Liver (tissue), 9 donors: ENCODE data around the gene ZNF26. TPM values are rescaled to one million over a fixed set of nuclear protein-coding genes. Genes with fewer than 3 reads are reported as not detected.

ENCODE experiments used
- DNase-seq: peaks from one replicate; pipeline ENCODE4 v3.0.0-alpha.2; 2017; ENCODE audit warnings: low spot score
- H3K27ac ChIP-seq, 2 donors: one replicate each; pipeline ENCODE4 v1.7.0; 2013; ENCODE audit warnings: inconsistent platforms in 2 of 2, low read length in 2 of 2, control low read depth in 1 of 2, low read depth in 1 of 2, mild to moderate bottlenecking in 1 of 2
- H3K27me3 ChIP-seq, 4 donors: one replicate each; pipeline versions ENCODE4 v1.6.1 to v1.7.0; 2013; ENCODE audit warnings: low read length in 3 of 4, inconsistent platforms in 1 of 4, mild to moderate bottlenecking in 1 of 4, moderate library complexity in 1 of 4; ENCODE audit not compliant: control insufficient read depth in 4 of 4, insufficient read depth in 4 of 4
- H3K36me3 ChIP-seq, 4 donors: one replicate each; pipeline versions ENCODE4 v1.6.1 to v1.7.0; 2013; ENCODE audit warnings: low read length in 3 of 4, mild to moderate bottlenecking in 3 of 4, low read depth in 1 of 4, moderate library complexity in 1 of 4; ENCODE audit not compliant: control insufficient read depth in 4 of 4, insufficient read depth in 3 of 4
- H3K4me1 ChIP-seq, 4 donors: one replicate each; pipeline versions ENCODE4 v1.6.1 to v1.7.0; 2013; ENCODE audit warnings: low read length in 3 of 4, mild to moderate bottlenecking in 3 of 4, moderate library complexity in 1 of 4; ENCODE audit not compliant: control insufficient read depth in 4 of 4, insufficient read depth in 4 of 4
- H3K4me3 ChIP-seq, 3 donors: one replicate each; pipeline versions ENCODE4 v1.6.1 to v1.7.0; 2013; ENCODE audit warnings: low read length in 3 of 3, control low read depth in 1 of 3, low read depth in 1 of 3, mild to moderate bottlenecking in 1 of 3
- H3K9ac ChIP-seq, 2 donors: one replicate each; pipeline ENCODE4 v1.7.0; 2013; ENCODE audit warnings: low read length in 2 of 2, mild to moderate bottlenecking in 2 of 2, moderate library complexity in 2 of 2, control low read depth in 1 of 2, low read depth in 1 of 2
- H3K9me3 ChIP-seq, 4 donors: one replicate each; pipeline versions ENCODE4 v1.6.1 to v1.7.0; 2013; ENCODE audit warnings: low read length in 3 of 4; ENCODE audit not compliant: control insufficient read depth in 4 of 4
- ATF3 ChIP-seq: IDR thresholded peaks from 2 replicates; pipeline ENCODE4 v1.6.1; 2016; ENCODE audit warnings: antibody characterized with exemption
- EGR1 ChIP-seq, 2 donors: IDR thresholded peaks; 2 replicates each; pipeline ENCODE4 v1.6.1; 2016 to 2018; ENCODE audit warnings: antibody characterized with exemption in 2 of 2, low read depth in 2 of 2
- FOXA2 ChIP-seq: IDR thresholded peaks from 2 replicates; pipeline ENCODE4 v1.6.1; 2016; ENCODE audit warnings: antibody characterized with exemption
- GABPA ChIP-seq, 2 donors: IDR thresholded peaks in 1 of 2; conservative IDR thresholded peaks in 1 of 2; 2 replicates each; pipeline ENCODE4 v1.6.1; 2016; ENCODE audit warnings: antibody characterized with exemption in 2 of 2, mild to moderate bottlenecking in 1 of 2, moderate library complexity in 1 of 2
- HNF4G ChIP-seq: IDR thresholded peaks from 2 replicates; pipeline ENCODE4 v1.6.1; 2016; ENCODE audit warnings: antibody characterized with exemption
- JUND ChIP-seq, 2 donors: IDR thresholded peaks; 2 replicates each; pipeline ENCODE4 v1.6.1; 2016; ENCODE audit warnings: antibody characterized with exemption in 2 of 2
- NR2F2 ChIP-seq: IDR thresholded peaks from 2 replicates; pipeline ENCODE4 v1.6.1; 2016; ENCODE audit warnings: antibody characterized with exemption
- RAD21 ChIP-seq, 2 donors: IDR thresholded peaks; 2 replicates each; pipeline ENCODE4 v1.6.1; 2016; ENCODE audit warnings: antibody characterized with exemption in 2 of 2, mild to moderate bottlenecking in 2 of 2
- REST ChIP-seq: IDR thresholded peaks from 2 replicates; pipeline ENCODE4 v1.6.1; 2016; ENCODE audit warnings: antibody characterized with exemption, mild to moderate bottlenecking
- RXRA ChIP-seq, 2 donors: IDR thresholded peaks; 2 replicates each; pipeline ENCODE4 v1.6.1; 2017 to 2018; ENCODE audit warnings: antibody characterized with exemption in 2 of 2, mild to moderate bottlenecking in 1 of 2
- YY1 ChIP-seq: IDR thresholded peaks from 2 replicates; pipeline ENCODE4 v1.6.1; 2016; ENCODE audit warnings: antibody characterized with exemption, mild to moderate bottlenecking
- WGBS: extraction: QIAGEN DNeasy Blood & Tissue Kit; methylation state at CpG from one replicate; pipeline ENCODE4 v1.1.7; 2013; 5-methylcytosine and 5-hydroxymethylcytosine counted together
- polyA plus RNA-seq, 2 donors: library from polyadenylated mRNA; stranded (reverse) in 1 of 2; unstranded in 1 of 2; fragments of 200-250 nt in 1 of 2; fragments of >200 nt in 1 of 2; fragmentation: Nextera tagmentation in 1 of 2; extraction: Ambion mirVana in 1 of 2; gene quantifications; one replicate each; pipeline versions ENCODE4 v1.2.1 to v1.2.3, GENCODE V29; 2013 to 2015
- total RNA-seq, 2 donors: library from RNA; depleted of rRNA; stranded (reverse); fragments of >200 nt; gene quantifications; one replicate each; pipeline ENCODE4 v1.2.3, GENCODE V29; 2014
- TF ChIP-seq, protein P1 (sequence below): fragments of 150-350 bp; IDR thresholded peaks from 2 replicates; pipeline ENCODE4 v1.5.1; 2017; ENCODE audit warnings: improper control_type of control experiment, low read depth, low read length; ENCODE audit not compliant: missing input control
- TF ChIP-seq, protein P2 (sequence below): IDR thresholded peaks from 2 replicates; pipeline ENCODE4 v1.6.1; 2016; ENCODE audit warnings: antibody characterized with exemption
- TF ChIP-seq, protein P3 (sequence below): IDR thresholded peaks from 2 replicates; pipeline ENCODE4 v1.6.1; 2016; ENCODE audit warnings: antibody characterized with exemption
- donor health status: healthy.
- donor health status: healthy.
- donor health status: healthy.
- donor health status: healthy.
- donor health status: healthy.

ZNF26 gene
- total and polyA plus RNA-seq, 4 donors, result 1.7 to 9.5 (median 4.8) TPM

- TF ChIP-seq, protein P1, sequence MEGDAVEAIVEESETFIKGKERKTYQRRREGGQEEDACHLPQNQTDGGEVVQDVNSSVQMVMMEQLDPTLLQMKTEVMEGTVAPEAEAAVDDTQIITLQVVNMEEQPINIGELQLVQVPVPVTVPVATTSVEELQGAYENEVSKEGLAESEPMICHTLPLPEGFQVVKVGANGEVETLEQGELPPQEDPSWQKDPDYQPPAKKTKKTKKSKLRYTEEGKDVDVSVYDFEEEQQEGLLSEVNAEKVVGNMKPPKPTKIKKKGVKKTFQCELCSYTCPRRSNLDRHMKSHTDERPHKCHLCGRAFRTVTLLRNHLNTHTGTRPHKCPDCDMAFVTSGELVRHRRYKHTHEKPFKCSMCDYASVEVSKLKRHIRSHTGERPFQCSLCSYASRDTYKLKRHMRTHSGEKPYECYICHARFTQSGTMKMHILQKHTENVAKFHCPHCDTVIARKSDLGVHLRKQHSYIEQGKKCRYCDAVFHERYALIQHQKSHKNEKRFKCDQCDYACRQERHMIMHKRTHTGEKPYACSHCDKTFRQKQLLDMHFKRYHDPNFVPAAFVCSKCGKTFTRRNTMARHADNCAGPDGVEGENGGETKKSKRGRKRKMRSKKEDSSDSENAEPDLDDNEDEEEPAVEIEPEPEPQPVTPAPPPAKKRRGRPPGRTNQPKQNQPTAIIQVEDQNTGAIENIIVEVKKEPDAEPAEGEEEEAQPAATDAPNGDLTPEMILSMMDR, result no peak
Measured at GRCh38 chr12:132951649-132952048, 34.5 kb upstream of the ZNF26 start (continued).

GRCh38 chr12:132952371-132953162, 33.6 kb upstream of the ZNF26 start:
- Histone ChIP-seq H3K4me1 (peaks cover 5 to 16% (median 11%) of the 10 kb centered on the region in 4 donors), H3K27me3 (no peaks in the 10 kb centered on the region), H3K4me3 (peak overlapping the region in 2 of 3 donors; percentile 19 to 40), H3K27ac (no peak overlapping the region), H3K36me3 (peaks cover 2 to 31% (median 21%) of the 10 kb centered on the region in 4 donors), H3K9ac (no peak overlapping the region), H3K9me3 (peaks cover 21 to 59% (median 48%) of the 10 kb centered on the region in 4 donors)
- DNase-seq, result no peak
- TF ChIP-seq, protein P2, sequence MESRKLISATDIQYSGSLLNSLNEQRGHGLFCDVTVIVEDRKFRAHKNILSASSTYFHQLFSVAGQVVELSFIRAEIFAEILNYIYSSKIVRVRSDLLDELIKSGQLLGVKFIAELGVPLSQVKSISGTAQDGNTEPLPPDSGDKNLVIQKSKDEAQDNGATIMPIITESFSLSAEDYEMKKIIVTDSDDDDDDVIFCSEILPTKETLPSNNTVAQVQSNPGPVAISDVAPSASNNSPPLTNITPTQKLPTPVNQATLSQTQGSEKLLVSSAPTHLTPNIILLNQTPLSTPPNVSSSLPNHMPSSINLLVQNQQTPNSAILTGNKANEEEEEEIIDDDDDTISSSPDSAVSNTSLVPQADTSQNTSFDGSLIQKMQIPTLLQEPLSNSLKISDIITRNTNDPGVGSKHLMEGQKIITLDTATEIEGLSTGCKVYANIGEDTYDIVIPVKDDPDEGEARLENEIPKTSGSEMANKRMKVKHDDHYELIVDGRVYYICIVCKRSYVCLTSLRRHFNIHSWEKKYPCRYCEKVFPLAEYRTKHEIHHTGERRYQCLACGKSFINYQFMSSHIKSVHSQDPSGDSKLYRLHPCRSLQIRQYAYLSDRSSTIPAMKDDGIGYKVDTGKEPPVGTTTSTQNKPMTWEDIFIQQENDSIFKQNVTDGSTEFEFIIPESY, result no peak
- TF ChIP-seq RXRA (IDR thresholded peaks at IDR 0.05), result no peak
- TF ChIP-seq JUND (IDR thresholded peaks at IDR 0.05), result no peak
- no peak for TF ChIP-seq YY1
- no peak for TF ChIP-seq HNF4G
- TF ChIP-seq, protein P3, sequence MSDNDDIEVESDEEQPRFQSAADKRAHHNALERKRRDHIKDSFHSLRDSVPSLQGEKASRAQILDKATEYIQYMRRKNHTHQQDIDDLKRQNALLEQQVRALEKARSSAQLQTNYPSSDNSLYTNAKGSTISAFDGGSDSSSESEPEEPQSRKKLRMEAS, result no peak
- no peak for TF ChIP-seq ATF3
- TF ChIP-seq GABPA (IDR thresholded peaks at IDR 0.05 in 1 of 2, conservative IDR thresholded peaks at IDR 0.05 in 1 of 2), result no peak
- TF ChIP-seq FOXA2, result no peak
- TF ChIP-seq REST, result no peak
- no peak for TF ChIP-seq RAD21 (IDR thresholded peaks at IDR 0.05)
- TF ChIP-seq EGR1 (IDR thresholded peaks at IDR 0.05; ENCODE audit: low read depth in 2 of 2), result no peak
- no peak for TF ChIP-seq NR2F2
- TF ChIP-seq, protein P1, result no peak
- WGBS, result 96% methylated on average over 18 of the region's 18 CpGs
